ENCODE data around the gene FGF11. TPM values are rescaled to one million over a fixed set of nuclear protein-coding genes. Genes with fewer than 3 reads are reported as not detected.

The FGF11 gene
- total RNA-seq, 1 donor from 2014 or later = 1.1 TPM

DNA sequence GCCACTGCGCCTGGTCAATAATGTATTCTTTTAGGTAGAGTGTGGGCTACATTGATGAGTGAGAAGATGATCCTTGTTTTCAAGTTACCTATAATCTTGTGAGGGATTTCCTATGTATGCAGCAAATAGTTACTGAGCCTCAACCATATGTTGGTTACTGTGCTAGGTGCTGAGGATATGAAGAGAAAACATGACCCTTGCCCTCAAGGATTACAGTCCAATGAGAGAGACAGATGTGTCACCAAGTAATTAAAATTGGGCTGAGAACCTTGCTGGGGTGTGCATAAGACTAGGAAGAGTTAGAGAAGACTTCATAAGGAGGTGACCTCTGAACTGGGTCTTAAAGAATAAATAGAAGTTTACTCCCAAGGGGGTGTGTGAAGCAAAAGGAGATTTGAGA is 52.3 kb downstream of the FGF11 start:
- intact Hi-C loops (cut with DNase I) = no loop called here
- no peak for ATAC-seq
- no peak overlapping the region for H3K27ac ChIP-seq
- peaks cover 37% of the 10 kb centered on the region for H3K36me3 ChIP-seq
- H3K27me3 ChIP-seq = no peaks in the 10 kb centered on the region
- H3K4me3 ChIP-seq = no peak overlapping the region
- H3K4me1 ChIP-seq = peaks cover 23% of the 10 kb centered on the region
- TF ChIP-seq, protein P1, sequence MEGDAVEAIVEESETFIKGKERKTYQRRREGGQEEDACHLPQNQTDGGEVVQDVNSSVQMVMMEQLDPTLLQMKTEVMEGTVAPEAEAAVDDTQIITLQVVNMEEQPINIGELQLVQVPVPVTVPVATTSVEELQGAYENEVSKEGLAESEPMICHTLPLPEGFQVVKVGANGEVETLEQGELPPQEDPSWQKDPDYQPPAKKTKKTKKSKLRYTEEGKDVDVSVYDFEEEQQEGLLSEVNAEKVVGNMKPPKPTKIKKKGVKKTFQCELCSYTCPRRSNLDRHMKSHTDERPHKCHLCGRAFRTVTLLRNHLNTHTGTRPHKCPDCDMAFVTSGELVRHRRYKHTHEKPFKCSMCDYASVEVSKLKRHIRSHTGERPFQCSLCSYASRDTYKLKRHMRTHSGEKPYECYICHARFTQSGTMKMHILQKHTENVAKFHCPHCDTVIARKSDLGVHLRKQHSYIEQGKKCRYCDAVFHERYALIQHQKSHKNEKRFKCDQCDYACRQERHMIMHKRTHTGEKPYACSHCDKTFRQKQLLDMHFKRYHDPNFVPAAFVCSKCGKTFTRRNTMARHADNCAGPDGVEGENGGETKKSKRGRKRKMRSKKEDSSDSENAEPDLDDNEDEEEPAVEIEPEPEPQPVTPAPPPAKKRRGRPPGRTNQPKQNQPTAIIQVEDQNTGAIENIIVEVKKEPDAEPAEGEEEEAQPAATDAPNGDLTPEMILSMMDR (IDR thresholded peaks at IDR 0.05) = no peak
- no peaks in the 10 kb centered on the region for H3K9me3 ChIP-seq
- no peak for DNase-seq

DNA sequence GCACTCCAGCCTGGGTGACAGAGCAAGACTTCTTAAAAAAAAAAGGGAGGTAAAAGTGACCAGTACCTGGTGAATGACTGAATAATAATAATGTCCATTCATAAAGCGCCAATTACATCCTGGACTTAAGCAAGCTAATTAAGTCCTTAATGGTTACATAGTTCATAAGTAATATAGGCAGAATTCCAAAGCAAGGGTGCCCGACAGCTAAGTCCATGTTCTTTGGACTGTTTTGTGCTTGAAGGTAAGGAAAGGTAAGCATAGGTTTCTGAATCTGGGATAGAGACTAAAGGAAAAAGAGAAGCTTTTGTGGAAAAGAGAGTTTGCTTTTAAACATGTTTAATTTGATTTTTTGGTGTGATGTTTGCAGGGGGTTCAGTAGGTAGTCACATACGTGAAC is 54.6 kb downstream of the FGF11 start:
- Histone ChIP-seq H3K4me3 (no peak overlapping the region), H3K36me3 (peaks cover 56% of the 10 kb centered on the region), H3K27ac (no peak overlapping the region), H3K4me1 (peaks cover 9% of the 10 kb centered on the region), H3K9me3 (no peaks in the 10 kb centered on the region), H3K27me3 (no peaks in the 10 kb centered on the region)
- no peak for DNase-seq
- ATAC-seq = no peak
- intact Hi-C loops (cut with DNase I) = no loop called here
- TF ChIP-seq, protein P1 (IDR thresholded peaks at IDR 0.05) = no peak

Other genes starting within 250 kb of the FGF11 start
- 30.7 TPM for gene DLG4, start 219.7 kb upstream of the FGF11 start, total RNA-seq
- 544 TPM for gene ACADVL, start 219.6 kb upstream of the FGF11 start, total RNA-seq
- 41.0 TPM for gene DVL2, start 205.0 kb upstream of the FGF11 start, total RNA-seq
- 36.9 TPM for gene PHF23, start 200.1 kb upstream of the FGF11 start, total RNA-seq
- 547 TPM for gene GABARAP, start 197.1 kb upstream of the FGF11 start, total RNA-seq
- gene CTDNEP1, start 187.8 kb upstream of the FGF11 start, total RNA-seq = 141 TPM
- gene ELP5, start 187.3 kb upstream of the FGF11 start, total RNA-seq = 35.0 TPM
- gene CLDN7, start 177.0 kb upstream of the FGF11 start, total RNA-seq = 117 TPM
- gene SLC2A4, start 157.8 kb upstream of the FGF11 start, total RNA-seq = 1.6 TPM
- gene YBX2, start 144.9 kb upstream of the FGF11 start, total RNA-seq = not detected
- 241 TPM for gene EIF5A, start 131.9 kb upstream of the FGF11 start, total RNA-seq
- 62.9 TPM for gene GPS2, start 124.2 kb upstream of the FGF11 start, total RNA-seq
- 37.6 TPM for gene NEURL4, start 110.2 kb upstream of the FGF11 start, total RNA-seq
- gene ACAP1, start 103.0 kb upstream of the FGF11 start, total RNA-seq = 23.2 TPM
- 8.9 TPM for gene KCTD11, start 87.3 kb upstream of the FGF11 start, total RNA-seq
- gene TMEM95, start 84.4 kb upstream of the FGF11 start, total RNA-seq = not detected
- gene TNK1, start 58.4 kb upstream of the FGF11 start, total RNA-seq = 5.8 TPM
- 30.3 TPM for gene PLSCR3, start 45.0 kb upstream of the FGF11 start, total RNA-seq
- 45.2 TPM for gene TMEM256, start 35.4 kb upstream of the FGF11 start, total RNA-seq
- gene NLGN2, start 31.7 kb upstream of the FGF11 start, total RNA-seq = 11.7 TPM
- not detected for gene SPEM1, start 19.2 kb upstream of the FGF11 start, total RNA-seq
- gene SPEM2, start 13.9 kb upstream of the FGF11 start, total RNA-seq = not detected
- gene SPEM3, start 10.7 kb upstream of the FGF11 start, total RNA-seq = not detected
- gene TMEM102, start 4.1 kb upstream of the FGF11 start, total RNA-seq = 7.4 TPM
- 10.1 TPM for gene CHRNB1, start 5.5 kb downstream of the FGF11 start, total RNA-seq
- 84.7 TPM for gene ZBTB4, start 40.1 kb downstream of the FGF11 start, total RNA-seq
- not detected for gene SLC35G6, start 41.9 kb downstream of the FGF11 start, total RNA-seq
- gene POLR2A, start 44.9 kb downstream of the FGF11 start, total RNA-seq = 105 TPM
- 75.7 TPM for gene TNFSF12, start 109.5 kb downstream of the FGF11 start, total RNA-seq
- gene TNFSF13, start 119.2 kb downstream of the FGF11 start, total RNA-seq = 101 TPM
- gene SENP3, start 122.4 kb downstream of the FGF11 start, total RNA-seq = 57.6 TPM
- 398 TPM for gene CD68, start 140.1 kb downstream of the FGF11 start, total RNA-seq
- gene MPDU1, start 144.3 kb downstream of the FGF11 start, total RNA-seq = 58.2 TPM
- 0.67 TPM for gene SOX15, start 150.6 kb downstream of the FGF11 start, total RNA-seq
- gene FXR2, start 175.4 kb downstream of the FGF11 start, total RNA-seq = 39.3 TPM
- 81.7 TPM for gene SAT2, start 188.3 kb downstream of the FGF11 start, total RNA-seq
- gene SHBG, start 190.6 kb downstream of the FGF11 start, total RNA-seq = 0.87 TPM
- 4.8 TPM for gene ATP1B2, start 211.4 kb downstream of the FGF11 start, total RNA-seq
- 41.7 TPM for gene TP53, start 248.0 kb downstream of the FGF11 start, total RNA-seq
- 5.7 TPM for gene WRAP53, start 249.0 kb downstream of the FGF11 start, total RNA-seq

Data from upper lobe of right lung (tissue), 1 donor.